GM23338 (cell line): Measurements from ENCODE around the gene PCNX3. TPM values are rescaled to one million over a fixed set of nuclear protein-coding genes. Genes with fewer than 3 reads are reported as not detected.
A peak's percentile ranks its signal among the peaks of the same experiment; 100 is the strongest.

Source experiments
- ATAC-seq: fragments of 200-7000 bp; cut with Tn5 transposase; 3 replicates; pipeline ENCODE4 v1.9.1; 2020
- DNase-seq: peaks from one replicate; pipeline ENCODE4 v3.0.0-alpha.2; 2015; ENCODE audit warnings: low spot score
- H2AFZ ChIP-seq: fragments of 200-600 bp; sonication (generic); 2 replicates; pipeline ENCODE4 v1.8.0; 2016; ENCODE audit warnings: antibody characterized with exemption, mild to moderate bottlenecking, moderate library complexity
- H3F3A ChIP-seq: fragments of 200-600 bp; sonication (generic); replicated peaks from 2 replicates; pipeline ENCODE4 v1.8.0; 2017; ENCODE audit warnings: antibody characterized with exemption, mixed run types, low read depth
- H3K27ac ChIP-seq: fragments of 200-600 bp; sonication (generic); 2 replicates; pipeline ENCODE4 v1.6.1; 2016; ENCODE audit warnings: low read depth
- H3K27me3 ChIP-seq: fragments of 200-600 bp; sonication (generic); 2 replicates; pipeline ENCODE4 v1.8.0; 2016; ENCODE audit warnings: mild to moderate bottlenecking, mixed run types, moderate library complexity; ENCODE audit not compliant: insufficient read depth
- H3K36me3 ChIP-seq: fragments of 200-600 bp; sonication (generic); 2 replicates; pipeline ENCODE4 v1.8.0; 2016; ENCODE audit warnings: mild to moderate bottlenecking; ENCODE audit not compliant: insufficient read depth
- H3K4me1 ChIP-seq: fragments of 200-600 bp; sonication (generic); 2 replicates; pipeline ENCODE4 v1.8.0; 2016; ENCODE audit warnings: mild to moderate bottlenecking, moderate library complexity; ENCODE audit not compliant: insufficient read depth
- H3K4me2 ChIP-seq: fragments of 200-600 bp; sonication (generic); 2 replicates; pipeline ENCODE4 v1.7.1; 2017; ENCODE audit warnings: mixed run types
- H3K4me3 ChIP-seq: fragments of 200-600 bp; sonication (generic); 2 replicates; pipeline ENCODE4 v1.6.1; 2016; ENCODE audit warnings: mixed run types
- H3K79me2 ChIP-seq: fragments of 200-600 bp; sonication (generic); replicated peaks from 2 replicates; pipeline ENCODE4 v1.8.0; 2017; ENCODE audit warnings: mild to moderate bottlenecking; ENCODE audit not compliant: insufficient read depth
- H3K9me2 ChIP-seq: fragments of 200-600 bp; sonication (generic); 2 replicates; pipeline ENCODE4 v1.8.0; 2017; ENCODE audit not compliant: insufficient read depth
- H4K20me1 ChIP-seq: fragments of 200-600 bp; sonication (generic); replicated peaks from 2 replicates; pipeline ENCODE4 v1.8.0; 2017; ENCODE audit warnings: mild to moderate bottlenecking; ENCODE audit not compliant: insufficient read depth
- H3K27ac Mint-ChIP-seq: 2 replicates; pipeline ENCODE4 v1.8.0; 2020; ENCODE audit warnings: inconsistent platforms, mild to moderate bottlenecking, moderate library complexity, mixed read lengths
- H3K27me3 Mint-ChIP-seq: 3 replicates; pipeline ENCODE4 v1.8.0; 2022; ENCODE audit warnings: low read depth, mild to moderate bottlenecking, moderate library complexity, mixed read lengths, inconsistent platforms; ENCODE audit not compliant: insufficient read depth, poor library complexity
- H3K36me3 Mint-ChIP-seq: 3 replicates; pipeline ENCODE4 v1.8.0; 2021; ENCODE audit warnings: low read depth, mild to moderate bottlenecking, inconsistent platforms, moderate library complexity, mixed read lengths
- H3K4me1 Mint-ChIP-seq: 3 replicates; pipeline ENCODE4 v1.8.0; 2020; ENCODE audit warnings: mild to moderate bottlenecking, inconsistent platforms, mixed read lengths
- H3K4me3 Mint-ChIP-seq: 3 replicates; pipeline ENCODE4 v1.8.0; 2021; ENCODE audit warnings: moderate library complexity, mild to moderate bottlenecking, inconsistent platforms, mixed read lengths
- H3K9me3 Mint-ChIP-seq: 3 replicates; pipeline ENCODE4 v1.8.0; 2020; ENCODE audit warnings: moderate library complexity, mild to moderate bottlenecking, inconsistent platforms, mixed read lengths
- EZH2 ChIP-seq: fragments of 200-600 bp; sonication (generic); IDR thresholded peaks from one replicate; pipeline ENCODE4 v1.8.0; 2017; ENCODE audit warnings: antibody characterized with exemption, mild to moderate bottlenecking, low read depth; ENCODE audit not compliant: unreplicated experiment
- EZH2phosphoT487 ChIP-seq: fragments of 200-600 bp; sonication (generic); IDR thresholded peaks from one replicate; pipeline ENCODE4 v1.8.1; 2018; ENCODE audit warnings: antibody characterized with exemption; ENCODE audit not compliant: unreplicated experiment
- JUNB ChIP-seq: IDR thresholded peaks from one replicate; pipeline ENCODE4 v1.6.1; 2016; ENCODE audit warnings: antibody characterized with exemption; ENCODE audit not compliant: unreplicated experiment
- polyA plus RNA-seq: library from polyadenylated mRNA; unstranded; fragments of >200 nt; fragmentation: Nextera tagmentation; extraction: Ambion mirVana; gene quantifications from 2 replicates; pipeline ENCODE4 v1.2.1, GENCODE V29; 2016
- total RNA-seq: library from RNA; depleted of rRNA; stranded (reverse); fragments of >200 nt; shearing (Covaris generic); gene quantifications from 2 replicates; pipeline ENCODE4 v1.2.3, GENCODE V29; 2014
- TF ChIP-seq, protein P1 (sequence below): IDR thresholded peaks from one replicate; pipeline ENCODE4 v1.6.1; 2018; ENCODE audit warnings: antibody characterized with exemption; ENCODE audit not compliant: unreplicated experiment

Gene PCNX3
- total and polyA plus RNA-seq, 2 experiments from 2014 or later = 8.7 to 52.2 TPM

GRCh38 chr11:65615950-65616574 lies 486 bp downstream of the PCNX3 start:
- Mint-ChIP-seq H3K4me3 (peak overlapping the region; percentile 94), H3K27ac (peak overlapping the region; percentile 93), H3K27me3 (peaks cover 26% of the 10 kb centered on the region), H3K4me1 (peaks cover 16% of the 10 kb centered on the region), H3K36me3 (peaks cover 21% of the 10 kb centered on the region), H3K9me3 (no peaks in the 10 kb centered on the region; the same call in 2 of the 3 replicates)
- Histone ChIP-seq H3K36me3 (no peaks in the 10 kb centered on the region; the same call in 1 of the 2 replicates), H3F3A (peaks cover 7% of the 10 kb centered on the region), H3K9me2 (no peaks in the 10 kb centered on the region), H3K27me3 (no peaks in the 10 kb centered on the region), H2AFZ (no peak overlapping the region), H4K20me1 (peaks cover 14% of the 10 kb centered on the region), H3K79me2 (peaks cover 28% of the 10 kb centered on the region), H3K4me1 (peaks cover 14% of the 10 kb centered on the region; the same call in 1 of the 2 replicates), H3K4me2 (peak overlapping the region; percentile 97), H3K4me3 (peak overlapping the region; percentile 58), H3K27ac (0 out of 2 replicates have a peak overlapping the region, but pooled peaks have one; percentile 50)
- DNase-seq (peak; percentile 57), ATAC-seq (peak; percentile 10)
- TF ChIP-seq EZH2phosphoT487 (no peak), JUNB (no peak)

- Histone ChIP-seq H2AFZ (no peak overlapping the region), H4K20me1 (peaks cover 14% of the 10 kb centered on the region), H3K4me2 (peak overlapping the region; percentile 97), H3F3A (peaks cover 7% of the 10 kb centered on the region), H3K9me2 (no peaks in the 10 kb centered on the region), H3K79me2 (peaks cover 28% of the 10 kb centered on the region), H3K27ac (0 out of 2 replicates have a peak overlapping the region, but pooled peaks have one; percentile 50), H3K4me1 (peaks cover 14% of the 10 kb centered on the region; the same call in 1 of the 2 replicates), H3K4me3 (peak overlapping the region; percentile 58), H3K36me3 (no peaks in the 10 kb centered on the region; the same call in 1 of the 2 replicates), H3K27me3 (no peaks in the 10 kb centered on the region)
- peak overlapping the region; percentile 94 for H3K4me3 Mint-ChIP-seq
- H3K36me3 Mint-ChIP-seq = peaks cover 23% of the 10 kb centered on the region
- H3K4me1 Mint-ChIP-seq = peaks cover 16% of the 10 kb centered on the region
- ATAC-seq (no peak), DNase-seq (no peak)
- H3K9me3 Mint-ChIP-seq = no peaks in the 10 kb centered on the region; the same call in 2 of the 3 replicates
- no peak for TF ChIP-seq EZH2
- TF ChIP-seq, protein P1, sequence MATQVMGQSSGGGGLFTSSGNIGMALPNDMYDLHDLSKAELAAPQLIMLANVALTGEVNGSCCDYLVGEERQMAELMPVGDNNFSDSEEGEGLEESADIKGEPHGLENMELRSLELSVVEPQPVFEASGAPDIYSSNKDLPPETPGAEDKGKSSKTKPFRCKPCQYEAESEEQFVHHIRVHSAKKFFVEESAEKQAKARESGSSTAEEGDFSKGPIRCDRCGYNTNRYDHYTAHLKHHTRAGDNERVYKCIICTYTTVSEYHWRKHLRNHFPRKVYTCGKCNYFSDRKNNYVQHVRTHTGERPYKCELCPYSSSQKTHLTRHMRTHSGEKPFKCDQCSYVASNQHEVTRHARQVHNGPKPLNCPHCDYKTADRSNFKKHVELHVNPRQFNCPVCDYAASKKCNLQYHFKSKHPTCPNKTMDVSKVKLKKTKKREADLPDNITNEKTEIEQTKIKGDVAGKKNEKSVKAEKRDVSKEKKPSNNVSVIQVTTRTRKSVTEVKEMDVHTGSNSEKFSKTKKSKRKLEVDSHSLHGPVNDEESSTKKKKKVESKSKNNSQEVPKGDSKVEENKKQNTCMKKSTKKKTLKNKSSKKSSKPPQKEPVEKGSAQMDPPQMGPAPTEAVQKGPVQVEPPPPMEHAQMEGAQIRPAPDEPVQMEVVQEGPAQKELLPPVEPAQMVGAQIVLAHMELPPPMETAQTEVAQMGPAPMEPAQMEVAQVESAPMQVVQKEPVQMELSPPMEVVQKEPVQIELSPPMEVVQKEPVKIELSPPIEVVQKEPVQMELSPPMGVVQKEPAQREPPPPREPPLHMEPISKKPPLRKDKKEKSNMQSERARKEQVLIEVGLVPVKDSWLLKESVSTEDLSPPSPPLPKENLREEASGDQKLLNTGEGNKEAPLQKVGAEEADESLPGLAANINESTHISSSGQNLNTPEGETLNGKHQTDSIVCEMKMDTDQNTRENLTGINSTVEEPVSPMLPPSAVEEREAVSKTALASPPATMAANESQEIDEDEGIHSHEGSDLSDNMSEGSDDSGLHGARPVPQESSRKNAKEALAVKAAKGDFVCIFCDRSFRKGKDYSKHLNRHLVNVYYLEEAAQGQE = no peak
- peak overlapping the region; percentile 93 for H3K27ac Mint-ChIP-seq
- H3K27me3 Mint-ChIP-seq = peaks cover 26% of the 10 kb centered on the region
These were observed 1.0 kb downstream of the PCNX3 start for GRCh38 chr11:65616575-65617001.
